Transverse colon (tissue), 3 donors: ENCODE results near the gene FUS.

ENCODE experiments used
- EP300 ChIP-seq: sonication (generic); formaldehyde crosslinking; IDR thresholded peaks from one replicate; pipeline ENCODE4 v1.6.1; 2017; ENCODE audit warnings: antibody characterized with exemption, low read depth
- POLR2A ChIP-seq: fragments of 450-650 bp; IDR thresholded peaks from one replicate; pipeline ENCODE4 v1.6.1; 2016; ENCODE audit warnings: antibody characterized with exemption, mild to moderate bottlenecking, moderate library complexity
- TF ChIP-seq, protein P1 (sequence below), 5 experiments: fragments of 200-600 bp in 3 of 5; fragments of 450-650 bp in 2 of 5; sonication (generic) in 3 of 5; IDR thresholded peaks; 1 replicate in 2 of 5; 2 replicates in 3 of 5; pipeline ENCODE4 v1.5.1; 2016 to 2017; ENCODE audit warnings: antibody characterized with exemption in 5 of 5, inconsistent platforms in 3 of 5, mild to moderate bottlenecking in 2 of 5, moderate library complexity in 1 of 5

DNA sequence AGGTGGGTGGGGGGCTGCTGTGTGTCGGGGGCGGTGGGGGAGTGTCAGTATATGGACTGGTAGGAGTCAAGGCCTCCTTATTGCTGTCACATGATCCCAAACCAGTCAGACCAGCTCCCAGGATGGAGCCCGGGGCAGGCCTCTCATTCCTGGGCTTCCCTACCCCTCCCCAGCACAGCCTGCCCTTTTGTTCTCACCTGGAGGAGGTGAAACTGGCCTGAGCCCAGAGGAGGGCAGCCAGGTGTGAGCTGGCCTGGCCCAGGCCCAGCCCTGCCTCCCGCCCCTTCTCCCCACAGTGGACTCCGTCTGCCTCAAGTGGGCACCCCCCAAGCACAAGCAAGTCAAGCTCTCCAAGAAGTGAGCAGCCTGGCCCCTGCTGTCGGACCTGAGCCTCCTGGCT is 49.0 kb upstream of the FUS start:
- TF ChIP-seq, protein P1, sequence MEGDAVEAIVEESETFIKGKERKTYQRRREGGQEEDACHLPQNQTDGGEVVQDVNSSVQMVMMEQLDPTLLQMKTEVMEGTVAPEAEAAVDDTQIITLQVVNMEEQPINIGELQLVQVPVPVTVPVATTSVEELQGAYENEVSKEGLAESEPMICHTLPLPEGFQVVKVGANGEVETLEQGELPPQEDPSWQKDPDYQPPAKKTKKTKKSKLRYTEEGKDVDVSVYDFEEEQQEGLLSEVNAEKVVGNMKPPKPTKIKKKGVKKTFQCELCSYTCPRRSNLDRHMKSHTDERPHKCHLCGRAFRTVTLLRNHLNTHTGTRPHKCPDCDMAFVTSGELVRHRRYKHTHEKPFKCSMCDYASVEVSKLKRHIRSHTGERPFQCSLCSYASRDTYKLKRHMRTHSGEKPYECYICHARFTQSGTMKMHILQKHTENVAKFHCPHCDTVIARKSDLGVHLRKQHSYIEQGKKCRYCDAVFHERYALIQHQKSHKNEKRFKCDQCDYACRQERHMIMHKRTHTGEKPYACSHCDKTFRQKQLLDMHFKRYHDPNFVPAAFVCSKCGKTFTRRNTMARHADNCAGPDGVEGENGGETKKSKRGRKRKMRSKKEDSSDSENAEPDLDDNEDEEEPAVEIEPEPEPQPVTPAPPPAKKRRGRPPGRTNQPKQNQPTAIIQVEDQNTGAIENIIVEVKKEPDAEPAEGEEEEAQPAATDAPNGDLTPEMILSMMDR (IDR thresholded peaks at IDR 0.05), result peak in 1 of 5 experiments; percentile 11
- TF ChIP-seq EP300, result no peak
- peak; percentile 31 for TF ChIP-seq POLR2A
